Gastrocnemius medialis (tissue), 4 donors: ENCODE data around the gene ITPKB. TPM values are rescaled to one million over a fixed set of nuclear protein-coding genes. Genes with fewer than 3 reads are reported as not detected.

ENCODE experiments used
- ATAC-seq, 2 donors: fragments of 150-250 bp; one replicate each; pipeline ENCODE4 v1.9.1; 2016
- DNase-seq, 2 donors: peaks; one replicate each; pipeline ENCODE4 v3.0.0-alpha.2; 2019
- H3K27ac ChIP-seq, 4 donors: fragments of 200-600 bp; sonication (generic); 1 replicate in 1 of 4; 2 replicates in 3 of 4; pipeline ENCODE4 v1.5.1; 2016 to 2018; ENCODE audit warnings: mild to moderate bottlenecking in 2 of 4, moderate library complexity in 1 of 4
- H3K27me3 ChIP-seq, 3 donors: fragments of 200-600 bp; sonication (generic) in 2 of 3; 1 replicate in 1 of 3; 2 replicates in 2 of 3; pipeline versions ENCODE4 v1.5.1 to v1.6.0; 2016 to 2019; ENCODE audit warnings: mild to moderate bottlenecking in 1 of 3, moderate library complexity in 1 of 3
- H3K36me3 ChIP-seq, 2 donors: fragments of 200-600 bp; sonication (generic) in 1 of 2; one replicate each; pipeline ENCODE4 v1.5.1; 2017 to 2018
- H3K4me1 ChIP-seq, 2 donors: fragments of 200-600 bp; sonication (generic) in 1 of 2; one replicate each; pipeline ENCODE4 v1.5.1; 2016 to 2017; ENCODE audit warnings: mild to moderate bottlenecking in 2 of 2
- H3K4me3 ChIP-seq, 4 donors: fragments of 200-600 bp; sonication (generic) in 3 of 4; 1 replicate in 1 of 4; 2 replicates in 3 of 4; pipeline ENCODE4 v1.5.1; 2016 to 2019; ENCODE audit warnings: mild to moderate bottlenecking in 2 of 4
- H3K9me3 ChIP-seq, 3 donors: fragments of 200-600 bp; sonication (generic) in 2 of 3; 1 replicate in 1 of 3; 2 replicates in 2 of 3; pipeline ENCODE4 v1.5.1; 2016 to 2019
- POLR2A ChIP-seq, 2 donors: fragments of 450-650 bp; IDR thresholded peaks; one replicate each; pipeline ENCODE4 v1.6.1; 2017; ENCODE audit warnings: antibody characterized with exemption in 2 of 2, mild to moderate bottlenecking in 2 of 2, moderate library complexity in 2 of 2
- in situ Hi-C, 4 donors: fragments of 200-750 bp; cut with MboI; loops; one replicate each; pipeline versions ENCODE4 v1.15.0 to v1.8.0; 2017; ENCODE audit warnings: low sequenced_read_pairs in 4 of 4
- intact Hi-C: fragments of 100-400 bp; cut with DNase I; formaldehyde crosslinking; loops from one replicate; pipeline ENCODE4 v1.15.1; 2023; ENCODE audit warnings: low total_unique reads
- total RNA-seq, 4 donors: library from RNA; depleted of rRNA; stranded (reverse); fragments of >200 nt; gene quantifications; one replicate each; pipeline versions ENCODE4 v1.1.0 to v1.2.3, GENCODE V29; 2016
- TF ChIP-seq, protein P1 (sequence below), 5 experiments: fragments of 450-650 bp in 3 of 5; fragments of 200-600 bp in 2 of 5; sonication (generic) in 2 of 5; IDR thresholded peaks in 4 of 5; conservative IDR thresholded peaks in 1 of 5; 1 replicate in 4 of 5; 2 replicates in 1 of 5; pipeline ENCODE4 v1.5.1; 2016 to 2019; ENCODE audit warnings: antibody characterized with exemption in 5 of 5, mild to moderate bottlenecking in 3 of 5, moderate library complexity in 3 of 5

Gene ITPKB
- 10 to 100 TPM in 1 of 4 donors, 1 to 10 TPM in 3; 7.1 to 13.9 (median 7.8) TPM for total RNA-seq

DNA sequence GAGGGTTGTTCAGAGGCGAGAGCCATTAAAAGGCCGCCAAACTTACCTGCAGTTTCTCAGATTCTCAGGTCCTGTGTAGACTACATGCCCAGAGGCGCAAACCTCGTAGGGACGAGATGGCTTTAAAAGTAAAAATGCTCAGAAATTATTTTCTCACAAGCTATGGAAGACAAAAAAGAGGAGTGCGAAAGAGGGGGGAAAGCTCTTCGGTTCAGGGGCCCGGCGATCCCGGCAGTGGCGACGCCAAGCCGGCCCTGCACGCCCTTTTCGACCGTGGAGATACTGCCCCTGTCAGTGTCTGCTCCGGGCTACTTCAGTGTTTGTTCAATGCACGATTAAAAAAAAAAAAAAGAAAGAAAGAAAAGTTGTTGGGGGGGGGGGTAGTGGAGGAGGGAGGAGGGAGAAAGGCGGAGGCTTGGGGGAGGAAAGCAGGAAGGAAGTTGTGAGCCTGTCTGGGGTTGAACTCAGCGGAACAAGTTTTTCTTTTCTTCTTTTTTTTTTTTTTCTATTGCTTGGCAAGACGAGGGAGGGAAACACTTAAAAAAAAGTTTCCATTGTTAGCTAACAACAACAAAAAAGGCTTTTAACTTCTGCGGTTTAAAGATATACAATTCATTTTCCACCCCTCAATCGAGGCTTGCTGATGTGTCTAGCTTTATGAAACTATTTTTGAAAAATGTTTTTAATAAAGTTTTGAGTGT, at the start of gene ITPKB:
Gene ITPKB (minus strand): TSS at position 288 of the 701 bp plus-strand sequence. CDS start 1,824 bp downstream, outside the sequence.
- intact Hi-C loops, result loop anchor here (1.0 to 5.0 kb wide), 3 partner anchors 82 to 102 kb away; no protein-coding TSS in a partner anchor
- H3K9me3 ChIP-seq, result peaks cover 0 to 3% (median 0%) of the 10 kb centered on the region in 3 donors
- DNase-seq (peak; percentile 41 to 42), ATAC-seq (peak; percentile 13 to 15)
- TF ChIP-seq, protein P1, sequence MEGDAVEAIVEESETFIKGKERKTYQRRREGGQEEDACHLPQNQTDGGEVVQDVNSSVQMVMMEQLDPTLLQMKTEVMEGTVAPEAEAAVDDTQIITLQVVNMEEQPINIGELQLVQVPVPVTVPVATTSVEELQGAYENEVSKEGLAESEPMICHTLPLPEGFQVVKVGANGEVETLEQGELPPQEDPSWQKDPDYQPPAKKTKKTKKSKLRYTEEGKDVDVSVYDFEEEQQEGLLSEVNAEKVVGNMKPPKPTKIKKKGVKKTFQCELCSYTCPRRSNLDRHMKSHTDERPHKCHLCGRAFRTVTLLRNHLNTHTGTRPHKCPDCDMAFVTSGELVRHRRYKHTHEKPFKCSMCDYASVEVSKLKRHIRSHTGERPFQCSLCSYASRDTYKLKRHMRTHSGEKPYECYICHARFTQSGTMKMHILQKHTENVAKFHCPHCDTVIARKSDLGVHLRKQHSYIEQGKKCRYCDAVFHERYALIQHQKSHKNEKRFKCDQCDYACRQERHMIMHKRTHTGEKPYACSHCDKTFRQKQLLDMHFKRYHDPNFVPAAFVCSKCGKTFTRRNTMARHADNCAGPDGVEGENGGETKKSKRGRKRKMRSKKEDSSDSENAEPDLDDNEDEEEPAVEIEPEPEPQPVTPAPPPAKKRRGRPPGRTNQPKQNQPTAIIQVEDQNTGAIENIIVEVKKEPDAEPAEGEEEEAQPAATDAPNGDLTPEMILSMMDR (IDR thresholded peaks at IDR 0.05 in 4 of 5, conservative IDR thresholded peaks at IDR 0.05 in 1 of 5), result no peak
- TF ChIP-seq POLR2A (IDR thresholded peaks at IDR 0.05), result peak; percentile 33 to 53
- H3K27me3 ChIP-seq, result no peaks in the 10 kb centered on the region
- H3K4me1 ChIP-seq, result peaks cover 18 to 26% of the 10 kb centered on the region in 2 donors
- H3K36me3 ChIP-seq, result no peaks in the 10 kb centered on the region
- H3K27ac ChIP-seq, result peak within 1 kb of the TSS; percentile 84 to 91 (median 88)
- peak within 1 kb of the TSS; percentile 79 to 86 (median 84) for H3K4me3 ChIP-seq
- in situ Hi-C loops, result loop anchor here in 2 of 4 donors (10.0 kb wide), 1 partner anchor 86 kb away; no protein-coding TSS in a partner anchor

DNA sequence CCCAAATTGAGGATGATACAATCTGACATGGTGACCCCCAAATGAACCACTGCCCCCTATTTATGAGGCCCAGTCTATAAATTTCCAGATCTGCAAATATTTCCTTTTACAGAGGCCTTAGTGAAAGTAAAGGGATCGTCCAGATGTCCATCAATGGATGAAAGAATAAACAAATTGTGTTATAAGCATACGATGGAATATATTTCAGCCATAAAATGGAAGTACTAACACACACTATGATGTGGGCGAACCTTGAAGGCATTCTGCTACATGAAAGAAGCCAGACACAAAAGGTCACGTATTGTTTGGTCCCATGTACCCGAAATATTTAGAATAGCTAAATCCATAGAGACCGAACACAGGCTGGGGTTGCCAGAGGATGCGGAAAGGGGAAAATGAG, 48.6 kb upstream of the ITPKB start:
- ATAC-seq (no peak), DNase-seq (no peak)
- Histone ChIP-seq H3K27ac (no peak overlapping the region), H3K4me3 (no peak overlapping the region), H3K4me1 (no peaks in the 10 kb centered on the region), H3K27me3 (no peaks in the 10 kb centered on the region), H3K36me3 (no peaks in the 10 kb centered on the region), H3K9me3 (no peaks in the 10 kb centered on the region)
- in situ Hi-C loops, result no loop called here
- TF ChIP-seq, protein P1 (IDR thresholded peaks at IDR 0.05 in 4 of 5, conservative IDR thresholded peaks at IDR 0.05 in 1 of 5), result no peak
- TF ChIP-seq POLR2A (IDR thresholded peaks at IDR 0.05), result no peak
- intact Hi-C loops, result no loop called here

DNA sequence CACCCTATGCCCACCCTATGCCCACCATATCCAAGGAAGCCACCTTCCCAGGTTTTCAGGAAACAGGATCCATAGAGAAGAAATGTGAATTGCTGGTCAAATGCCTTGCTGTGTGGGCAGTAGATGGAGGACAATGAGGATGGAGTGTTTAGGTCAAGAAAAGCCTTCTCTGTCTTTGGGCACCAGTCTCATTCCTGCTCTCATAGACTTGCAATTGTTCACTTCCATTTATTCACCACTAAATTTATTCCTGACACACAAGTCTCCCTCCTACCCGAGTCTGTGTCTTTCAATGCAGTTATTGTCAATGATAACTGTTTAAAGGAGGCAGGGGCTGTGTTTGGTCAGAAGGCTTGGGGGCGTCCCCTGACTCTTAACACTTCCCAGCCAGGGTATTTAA, 48.0 kb upstream of the ITPKB start:
- Histone ChIP-seq H3K36me3 (no peaks in the 10 kb centered on the region), H3K4me1 (no peaks in the 10 kb centered on the region), H3K27me3 (no peaks in the 10 kb centered on the region), H3K9me3 (no peaks in the 10 kb centered on the region), H3K4me3 (no peak overlapping the region), H3K27ac (no peak overlapping the region)
- TF ChIP-seq POLR2A (IDR thresholded peaks at IDR 0.05), result no peak
- TF ChIP-seq, protein P1 (IDR thresholded peaks at IDR 0.05 in 4 of 5, conservative IDR thresholded peaks at IDR 0.05 in 1 of 5), result no peak
- in situ Hi-C loops, result no loop called here
- no peak for ATAC-seq
- no peak for DNase-seq
- intact Hi-C loops, result no loop called here

DNA sequence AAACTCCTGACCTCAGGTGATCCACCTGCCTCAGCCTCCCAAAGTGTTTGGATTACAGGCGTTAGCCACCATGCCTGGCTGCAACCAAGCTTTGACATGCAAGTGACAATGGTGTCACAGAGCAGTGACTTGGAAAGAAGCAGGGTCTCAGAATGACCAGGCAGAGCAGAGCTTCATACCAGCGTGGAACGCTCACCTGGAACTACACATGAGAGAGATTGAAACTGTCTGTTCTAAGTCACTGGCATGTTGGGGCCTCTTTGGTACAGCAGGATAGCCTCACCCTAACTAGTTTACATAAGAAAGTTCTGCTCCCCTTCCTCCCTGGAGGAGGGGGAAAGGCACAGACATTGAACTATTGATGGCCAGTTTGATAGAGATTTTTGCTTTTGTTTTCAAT, 47.5 kb upstream of the ITPKB start:
- Histone ChIP-seq H3K4me1 (no peaks in the 10 kb centered on the region), H3K27ac (no peak overlapping the region), H3K36me3 (no peaks in the 10 kb centered on the region), H3K4me3 (no peak overlapping the region), H3K9me3 (no peaks in the 10 kb centered on the region), H3K27me3 (no peaks in the 10 kb centered on the region)
- intact Hi-C loops, result no loop called here
- DNase-seq, result no peak
- ATAC-seq, result no peak
- TF ChIP-seq, protein P1 (IDR thresholded peaks at IDR 0.05 in 4 of 5, conservative IDR thresholded peaks at IDR 0.05 in 1 of 5), result no peak
- in situ Hi-C loops, result no loop called here
